Measurements from ENCODE around the gene ZFYVE19. TPM values are rescaled to one million over a fixed set of nuclear protein-coding genes. Genes with fewer than 3 reads are reported as not detected.
A peak's percentile ranks its signal among the peaks of the same experiment; 100 is the strongest.

The ZFYVE19 gene
- total RNA-seq, 1 experiment from 2014 or later = 39.5 TPM

DNA sequence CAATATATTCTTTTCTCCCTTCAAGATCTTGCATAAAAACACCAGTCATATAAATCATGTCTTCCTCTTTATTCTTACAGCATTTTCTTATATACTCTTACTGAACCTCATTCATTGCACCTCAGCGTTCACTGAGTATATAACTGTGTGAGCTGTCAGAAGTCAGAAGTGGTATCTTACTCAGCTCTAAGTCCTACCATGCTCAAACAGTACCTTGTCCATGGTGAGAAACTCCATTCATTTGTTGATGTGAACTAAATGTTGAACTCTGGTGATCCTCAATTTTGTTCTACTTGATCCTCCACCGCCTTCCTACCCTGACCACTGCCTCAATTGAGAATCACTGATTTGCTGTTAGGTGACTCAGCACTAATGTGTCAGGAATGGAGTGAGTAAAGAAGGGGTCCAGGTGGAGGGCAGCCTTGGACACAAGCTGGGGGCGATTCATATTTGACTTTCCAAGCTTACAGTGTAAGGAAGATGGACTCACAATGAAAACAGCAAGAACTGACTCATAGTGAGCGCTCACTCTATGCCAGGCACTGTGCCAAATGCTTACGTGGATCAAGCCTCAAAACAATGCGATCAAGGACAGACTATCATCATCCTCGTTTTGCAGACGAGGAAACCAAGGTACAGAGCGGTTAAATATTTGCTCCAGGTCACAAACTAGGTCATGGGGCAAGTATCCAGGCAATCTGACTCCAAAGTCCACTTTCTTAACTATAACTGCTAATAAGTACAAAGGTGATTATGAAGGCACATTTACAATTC is 13.5 kb upstream of the ZFYVE19 start:
- ChIA-PET CTCF (interaction anchor here (0.8 kb wide), 1 partner anchor 70 kb away, joined by 3 read pairs; no protein-coding TSS in a partner anchor), POLR2A (no interaction called here)
- ATAC-seq (peak; percentile 89), DNase-seq (ENCODE audit: low read depth, low spot score) (peak; percentile 83)
- no TSS peak for BruUV-seq (replicated peaks)
- TF ChIP-seq, protein P1, sequence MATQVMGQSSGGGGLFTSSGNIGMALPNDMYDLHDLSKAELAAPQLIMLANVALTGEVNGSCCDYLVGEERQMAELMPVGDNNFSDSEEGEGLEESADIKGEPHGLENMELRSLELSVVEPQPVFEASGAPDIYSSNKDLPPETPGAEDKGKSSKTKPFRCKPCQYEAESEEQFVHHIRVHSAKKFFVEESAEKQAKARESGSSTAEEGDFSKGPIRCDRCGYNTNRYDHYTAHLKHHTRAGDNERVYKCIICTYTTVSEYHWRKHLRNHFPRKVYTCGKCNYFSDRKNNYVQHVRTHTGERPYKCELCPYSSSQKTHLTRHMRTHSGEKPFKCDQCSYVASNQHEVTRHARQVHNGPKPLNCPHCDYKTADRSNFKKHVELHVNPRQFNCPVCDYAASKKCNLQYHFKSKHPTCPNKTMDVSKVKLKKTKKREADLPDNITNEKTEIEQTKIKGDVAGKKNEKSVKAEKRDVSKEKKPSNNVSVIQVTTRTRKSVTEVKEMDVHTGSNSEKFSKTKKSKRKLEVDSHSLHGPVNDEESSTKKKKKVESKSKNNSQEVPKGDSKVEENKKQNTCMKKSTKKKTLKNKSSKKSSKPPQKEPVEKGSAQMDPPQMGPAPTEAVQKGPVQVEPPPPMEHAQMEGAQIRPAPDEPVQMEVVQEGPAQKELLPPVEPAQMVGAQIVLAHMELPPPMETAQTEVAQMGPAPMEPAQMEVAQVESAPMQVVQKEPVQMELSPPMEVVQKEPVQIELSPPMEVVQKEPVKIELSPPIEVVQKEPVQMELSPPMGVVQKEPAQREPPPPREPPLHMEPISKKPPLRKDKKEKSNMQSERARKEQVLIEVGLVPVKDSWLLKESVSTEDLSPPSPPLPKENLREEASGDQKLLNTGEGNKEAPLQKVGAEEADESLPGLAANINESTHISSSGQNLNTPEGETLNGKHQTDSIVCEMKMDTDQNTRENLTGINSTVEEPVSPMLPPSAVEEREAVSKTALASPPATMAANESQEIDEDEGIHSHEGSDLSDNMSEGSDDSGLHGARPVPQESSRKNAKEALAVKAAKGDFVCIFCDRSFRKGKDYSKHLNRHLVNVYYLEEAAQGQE (IDR thresholded peaks at IDR 0.05; ENCODE audit: insufficient read depth in 1 of 2, low read depth in 2 of 2, low read length in 1 of 2) = no peak
- TF ChIP-seq, protein P2, sequence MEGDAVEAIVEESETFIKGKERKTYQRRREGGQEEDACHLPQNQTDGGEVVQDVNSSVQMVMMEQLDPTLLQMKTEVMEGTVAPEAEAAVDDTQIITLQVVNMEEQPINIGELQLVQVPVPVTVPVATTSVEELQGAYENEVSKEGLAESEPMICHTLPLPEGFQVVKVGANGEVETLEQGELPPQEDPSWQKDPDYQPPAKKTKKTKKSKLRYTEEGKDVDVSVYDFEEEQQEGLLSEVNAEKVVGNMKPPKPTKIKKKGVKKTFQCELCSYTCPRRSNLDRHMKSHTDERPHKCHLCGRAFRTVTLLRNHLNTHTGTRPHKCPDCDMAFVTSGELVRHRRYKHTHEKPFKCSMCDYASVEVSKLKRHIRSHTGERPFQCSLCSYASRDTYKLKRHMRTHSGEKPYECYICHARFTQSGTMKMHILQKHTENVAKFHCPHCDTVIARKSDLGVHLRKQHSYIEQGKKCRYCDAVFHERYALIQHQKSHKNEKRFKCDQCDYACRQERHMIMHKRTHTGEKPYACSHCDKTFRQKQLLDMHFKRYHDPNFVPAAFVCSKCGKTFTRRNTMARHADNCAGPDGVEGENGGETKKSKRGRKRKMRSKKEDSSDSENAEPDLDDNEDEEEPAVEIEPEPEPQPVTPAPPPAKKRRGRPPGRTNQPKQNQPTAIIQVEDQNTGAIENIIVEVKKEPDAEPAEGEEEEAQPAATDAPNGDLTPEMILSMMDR (IDR thresholded peaks at IDR 0.05) = no peak
- TF ChIP-seq SIN3A (IDR thresholded peaks at IDR 0.05; ENCODE audit: borderline replicate concordance, insufficient read depth, low read depth, low read length) (no peak), POLR2AphosphoS5 (IDR thresholded peaks at IDR 0.05; ENCODE audit: low read depth, low read length) (no peak), TCF7L2 (IDR thresholded peaks at IDR 0.05; ENCODE audit: low read depth, low read length) (no peak)
- in situ Hi-C loops (cut with HindIII; ENCODE audit: low pct_unique_long_range_greater_than_20kb, low sequenced_read_pairs) (loop anchor here (25.0 kb wide), 1 partner anchor 156 kb away; no protein-coding TSS in a partner anchor), intact Hi-C loops (cut with micrococcal nuclease; ENCODE audit: unreplicated experiment) (no loop called here)
- Histone ChIP-seq H3K4me3 (ENCODE audit: low read depth in 2 of 2, low read length in 2 of 2) (peak overlapping the region in 1 of 2 experiments; percentile 19; a peak in 1 of 4 replicates), H3K27ac (ENCODE audit: low read length) (peak overlapping the region; percentile 46), H3K9me3 (ENCODE audit: control insufficient read depth, insufficient read depth, low read depth, low read length) (no peaks in the 10 kb centered on the region), H3K36me3 (ENCODE audit: control insufficient read depth, insufficient read depth, low read length) (no peaks in the 10 kb centered on the region), H3K4me1 (ENCODE audit: control insufficient read depth, insufficient read depth, low read length) (peaks cover 9% of the 10 kb centered on the region), H3K27me3 (ENCODE audit: control insufficient read depth, insufficient read depth, low read length) (no peaks in the 10 kb centered on the region)

DNA sequence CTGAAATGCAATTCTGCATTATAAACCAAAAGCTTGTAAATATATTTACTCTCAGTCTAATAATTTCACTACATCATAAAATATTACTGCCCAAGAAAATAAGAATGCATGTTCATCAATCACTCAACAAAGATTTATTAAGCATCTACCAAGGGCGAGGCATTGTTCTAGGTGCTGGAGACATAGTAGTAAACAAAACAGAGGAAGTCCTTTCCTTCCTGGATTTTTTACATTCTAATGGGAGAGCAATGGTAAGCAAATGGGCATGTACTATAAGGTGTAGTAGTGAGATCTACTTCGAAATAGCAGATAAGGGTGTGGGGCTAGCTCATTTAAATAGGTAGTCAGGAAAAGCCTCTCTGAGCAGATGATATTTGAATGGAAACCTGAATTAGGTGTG is 10.8 kb upstream of the ZFYVE19 start:
- intact Hi-C loops (cut with micrococcal nuclease; ENCODE audit: unreplicated experiment) (no loop called here), in situ Hi-C loops (cut with HindIII; ENCODE audit: low pct_unique_long_range_greater_than_20kb, low sequenced_read_pairs) (loop anchor here (25.0 kb wide), 1 partner anchor 159 kb away; no protein-coding TSS in a partner anchor)
- Histone ChIP-seq H3K36me3 (ENCODE audit: control insufficient read depth, insufficient read depth, low read length) (no peaks in the 10 kb centered on the region), H3K4me1 (ENCODE audit: control insufficient read depth, insufficient read depth, low read length) (peaks cover 9% of the 10 kb centered on the region), H3K4me3 (ENCODE audit: low read depth in 2 of 2, low read length in 2 of 2) (no peak overlapping the region), H3K9me3 (ENCODE audit: control insufficient read depth, insufficient read depth, low read depth, low read length) (no peaks in the 10 kb centered on the region), H3K27me3 (ENCODE audit: control insufficient read depth, insufficient read depth, low read length) (no peaks in the 10 kb centered on the region), H3K27ac (ENCODE audit: low read length) (no peak overlapping the region)
- POLR2A ChIA-PET = interaction anchor here (0.5 kb wide), 1 partner anchor 211 kb away, joined by 10 read pairs; no protein-coding TSS in a partner anchor
- no TSS peak for BruUV-seq (replicated peaks)
- DNase-seq (ENCODE audit: low read depth, low spot score) (no peak), ATAC-seq (no peak)
- TF ChIP-seq SIN3A (IDR thresholded peaks at IDR 0.05; ENCODE audit: borderline replicate concordance, insufficient read depth, low read depth, low read length) (no peak), POLR2AphosphoS5 (IDR thresholded peaks at IDR 0.05; ENCODE audit: low read depth, low read length) (no peak), TCF7L2 (IDR thresholded peaks at IDR 0.05; ENCODE audit: low read depth, low read length) (no peak)
- CTCF ChIA-PET = interaction anchor here (0.6 kb wide), 1 partner anchor 210 kb away, joined by 3 read pairs; no protein-coding TSS in a partner anchor

Measured in Panc1 (cell line).